H1 (cell line): Measurements from ENCODE around the gene DPEP2. TPM values are rescaled to one million over a fixed set of nuclear protein-coding genes. Genes with fewer than 3 reads are reported as not detected.

Experiments used
- CTCF ChIA-PET: fragments of 300-600 bp; sonication (Branson Sonifier 250); formaldehyde crosslinking; loops from one replicate; lab custom pipeline; 2021; ENCODE audit not compliant: partially characterized antibody; lab: Charles Lee
- POLR2A ChIA-PET: fragments of 300-600 bp; sonication (Branson Sonifier 250); formaldehyde crosslinking; loops from one replicate; lab custom pipeline; 2021; ENCODE audit warnings: inconsistent platforms; ENCODE audit not compliant: partially characterized antibody; lab: Charles Lee
- DNase-seq, 2 experiments: peaks; one replicate each; pipeline versions ENCODE4 v3.0.0 to v3.0.0-alpha.2; 2010 to 2022; ENCODE audit warnings: low spot score in 2 of 2, low read depth in 1 of 2, mixed read lengths in 1 of 2
- FAIRE-seq: peaks from 2 replicates; lab custom pipeline; 2011; peaks lifted over from hg19 to GRCh38; lab: Jason Lieb, UNC
- H2AFZ ChIP-seq: 2 replicates; pipeline ENCODE4 v1.8.1; 2012; ENCODE audit warnings: low read length, inconsistent platforms
- H2AK5ac ChIP-seq: 2 replicates; pipeline ENCODE4 v1.6.1; 2013; ENCODE audit warnings: low read depth, low read length
- H2BK120ac ChIP-seq: replicated peaks from 2 replicates; pipeline ENCODE3; 2013; ENCODE audit warnings: low read depth, low read length, inconsistent platforms
- H2BK12ac ChIP-seq: 2 replicates; pipeline ENCODE4 v1.6.1; 2013; ENCODE audit warnings: low read depth, low read length
- H2BK15ac ChIP-seq: 2 replicates; pipeline ENCODE4 v1.6.1; 2013; ENCODE audit warnings: low read length
- H2BK20ac ChIP-seq: 2 replicates; pipeline ENCODE4 v1.6.1; 2013; ENCODE audit warnings: low read length
- H2BK5ac ChIP-seq: 2 replicates; pipeline ENCODE4 v1.6.1; 2013; ENCODE audit warnings: low read depth, low read length
- H3K14ac ChIP-seq: 2 replicates; pipeline ENCODE4 v1.6.1; 2013; ENCODE audit warnings: inconsistent platforms; ENCODE audit not compliant: insufficient read length
- H3K18ac ChIP-seq: 2 replicates; pipeline ENCODE4 v1.6.1; 2013; ENCODE audit warnings: low read length; ENCODE audit errors: extremely low read depth
- H3K23ac ChIP-seq: 2 replicates; pipeline ENCODE4 v1.6.1; 2013; ENCODE audit warnings: inconsistent platforms; ENCODE audit not compliant: insufficient read length
- H3K23me2 ChIP-seq: 2 replicates; pipeline ENCODE4 v1.6.1; 2013; ENCODE audit warnings: low read depth, low read length
- H3K27ac ChIP-seq: 2 replicates; pipeline ENCODE4 v1.6.1; 2011; ENCODE audit warnings: low read depth, low read length, inconsistent platforms
- H3K27me3 ChIP-seq, 4 experiments: replicated peaks in 1 of 4; 1 replicate in 1 of 4; 2 replicates in 3 of 4; pipeline versions ENCODE4 v1.6.1 to v1.8.1; 2011 to 2013; ENCODE audit warnings: low read length in 3 of 4, mild to moderate bottlenecking in 3 of 4, inconsistent platforms in 2 of 4, mixed read lengths in 2 of 4, moderate library complexity in 1 of 4; ENCODE audit not compliant: control insufficient read depth in 3 of 4, insufficient read depth in 3 of 4; ENCODE audit errors: extremely low read depth in 1 of 4
- H3K36me3 ChIP-seq, 4 experiments: 2 replicates each; pipeline versions ENCODE4 v1.6.1 to v1.8.1; 2011 to 2013; ENCODE audit warnings: mild to moderate bottlenecking in 4 of 4, low read length in 3 of 4, moderate library complexity in 2 of 4, control low read depth in 1 of 4, inconsistent platforms in 1 of 4; ENCODE audit not compliant: insufficient read depth in 4 of 4, control insufficient read depth in 2 of 4
- H3K4ac ChIP-seq: replicated peaks from 2 replicates; pipeline ENCODE3; 2013; ENCODE audit warnings: low read length, low read depth, mixed read lengths, inconsistent platforms; ENCODE audit not compliant: insufficient read length
- H3K4me1 ChIP-seq, 4 experiments: replicated peaks in 1 of 4; 1 replicate in 1 of 4; 2 replicates in 3 of 4; pipeline versions ENCODE4 v1.6.1 to v1.8.1; 2011 to 2013; ENCODE audit warnings: low read length in 3 of 4, inconsistent platforms in 2 of 4, mixed read lengths in 1 of 4; ENCODE audit not compliant: insufficient read depth in 4 of 4, control insufficient read depth in 3 of 4
- H3K4me2 ChIP-seq, 2 experiments: 2 replicates each; pipeline versions ENCODE4 v1.6.1 to v1.8.1; 2011 to 2013; ENCODE audit warnings: low read depth in 2 of 2, low read length in 2 of 2, control low read depth in 1 of 2, inconsistent platforms in 1 of 2, mild to moderate bottlenecking in 1 of 2; ENCODE audit not compliant: insufficient read depth in 1 of 2
- H3K4me3 ChIP-seq, 4 experiments: fragments of 200-600, 300-600 bp in 1 of 4; sonication (generic), shearing (Covaris generic), sonication (Bioruptor Twin) in 1 of 4; 2 replicates each; pipeline versions ENCODE4 v1.5.1 to v1.8.1; 2011 to 2016; ENCODE audit warnings: low read length in 4 of 4, low read depth in 3 of 4, control low read depth in 2 of 4, inconsistent platforms in 2 of 4, mild to moderate bottlenecking in 2 of 4, mixed read lengths in 1 of 4, moderate library complexity in 1 of 4; ENCODE audit not compliant: insufficient read depth in 2 of 4; ENCODE audit errors: extremely low read depth in 1 of 4
- H3K56ac ChIP-seq: replicated peaks from 2 replicates; pipeline ENCODE3; 2013; ENCODE audit warnings: low read depth, mild to moderate bottlenecking, mixed read lengths, low read length, inconsistent platforms; ENCODE audit not compliant: insufficient read length
- H3K79me1 ChIP-seq: 2 replicates; pipeline ENCODE4 v1.6.1; 2013; ENCODE audit warnings: low read depth, low read length, control low read depth
- H3K79me2 ChIP-seq, 2 experiments: 2 replicates each; pipeline versions ENCODE4 v1.6.1 to v1.8.1; 2012 to 2013; ENCODE audit warnings: low read length in 2 of 2, mild to moderate bottlenecking in 2 of 2, inconsistent platforms in 1 of 2; ENCODE audit not compliant: insufficient read depth in 2 of 2, control insufficient read depth in 1 of 2
- H3K9ac ChIP-seq, 4 experiments: replicated peaks in 1 of 4; 1 replicate in 1 of 4; 2 replicates in 3 of 4; pipeline versions ENCODE4 v1.6.1 to v1.8.1; 2011 to 2013; ENCODE audit warnings: low read depth in 3 of 4, low read length in 3 of 4, control low read depth in 2 of 4, mild to moderate bottlenecking in 2 of 4, moderate library complexity in 2 of 4, inconsistent platforms in 1 of 4; ENCODE audit errors: extremely low read depth in 1 of 4
- H3K9me3 ChIP-seq, 2 experiments: 2 replicates each; pipeline versions ENCODE4 v1.6.1 to v1.8.1; 2012 to 2013; ENCODE audit warnings: mild to moderate bottlenecking in 2 of 2, moderate library complexity in 2 of 2, control low read depth in 1 of 2, inconsistent platforms in 1 of 2, low read depth in 1 of 2, low read length in 1 of 2, mixed read lengths in 1 of 2; ENCODE audit not compliant: insufficient read depth in 2 of 2
- H4K20me1 ChIP-seq, 2 experiments: replicated peaks in 1 of 2; 2 replicates each; pipeline versions ENCODE3 to v1.8.1; 2011 to 2013; ENCODE audit warnings: inconsistent platforms in 2 of 2, low read length in 2 of 2, mild to moderate bottlenecking in 1 of 2; ENCODE audit not compliant: insufficient read depth in 2 of 2, control insufficient read depth in 1 of 2
- H4K5ac ChIP-seq: 2 replicates; pipeline ENCODE4 v1.6.1; 2013; ENCODE audit warnings: low read length, low read depth, mixed read lengths, inconsistent platforms; ENCODE audit not compliant: insufficient read length
- H4K8ac ChIP-seq: 2 replicates; pipeline ENCODE4 v1.8.0; 2013; ENCODE audit warnings: mild to moderate bottlenecking, moderate library complexity, low read length, inconsistent platforms; ENCODE audit not compliant: insufficient read depth; ENCODE audit errors: extremely low read depth
- H4K91ac ChIP-seq: replicated peaks from 2 replicates; pipeline ENCODE3; 2013; ENCODE audit warnings: low read length, mixed read lengths, inconsistent platforms; ENCODE audit not compliant: insufficient read length
- EP300 ChIP-seq, 2 experiments: IDR thresholded peaks; 1 replicate in 1 of 2; 2 replicates in 1 of 2; pipeline ENCODE4 v1.6.1; 2011 to 2012; ENCODE audit warnings: low read depth in 2 of 2, low read length in 2 of 2, mild to moderate bottlenecking in 2 of 2, borderline replicate concordance in 1 of 2, inconsistent platforms in 1 of 2, moderate library complexity in 1 of 2
- JUN ChIP-seq: IDR thresholded peaks from 2 replicates; pipeline ENCODE4 v1.6.1; 2011; ENCODE audit warnings: low read depth, mild to moderate bottlenecking, improper control_type of control experiment, low read length
- POLR2AphosphoS5 ChIP-seq: IDR thresholded peaks from 2 replicates; pipeline ENCODE4 v1.6.1; 2011; ENCODE audit warnings: low read depth, low read length
- SIN3A ChIP-seq, 2 experiments: IDR thresholded peaks in 1 of 2; conservative IDR thresholded peaks in 1 of 2; 2 replicates each; pipeline ENCODE4 v1.6.1; 2011 to 2012; ENCODE audit warnings: low read length in 2 of 2, improper control_type of control experiment in 1 of 2, low read depth in 1 of 2, mild to moderate bottlenecking in 1 of 2
- ZNF274 ChIP-seq: IDR thresholded peaks from 2 replicates; pipeline ENCODE4 v1.7.0; 2012; ENCODE audit warnings: low read length, borderline replicate concordance; ENCODE audit errors: extremely low read depth
- WGBS, 2 experiments: shearing (Covaris generic) in 1 of 2; methylation state at CpG; one replicate each; pipeline versions ENCODE4 v1.1.6 to v1.1.7; 2013 to 2015; ENCODE audit warnings: low lambda C conversion rate in 2 of 2, mixed read lengths in 2 of 2, inconsistent platforms in 1 of 2, low coverage in 1 of 2, missing lambda C conversion rate in 1 of 2; ENCODE audit not compliant: insufficient replicate concordance in 2 of 2, insufficient coverage in 1 of 2, insufficient read length in 1 of 2; ENCODE audit errors: extremely low coverage in 1 of 2, missing lambda C conversion rate in 1 of 2; 5-methylcytosine and 5-hydroxymethylcytosine counted together
- polyA plus RNA-seq, 7 experiments: library from polyadenylated mRNA; depleted of rRNA in 3 of 7; stranded (reverse) in 5 of 7; unstranded in 2 of 7; fragments of >200 nt in 5 of 7; fragments of 200-250 nt in 2 of 7; gene quantifications; 1 replicate in 5 of 7; 2 replicates in 1 of 7; 4 replicates in 1 of 7; pipeline versions ENCODE4 v1.2.1 to v1.2.3, GENCODE V29; 2011 to 2013; ENCODE audit warnings: missing spikeins in 2 of 7, mixed read lengths in 2 of 7
- total RNA-seq: library from RNA; stranded (reverse); fragmentation: NEBNext Ultra II Directional; extraction: Animal tissue kit (Norgen Biotek cat#: 25700); gene quantifications from 2 replicates; pipeline ENCODE4 v1.2.1, GENCODE V29; 2021

DPEP2 gene
- total and polyA plus RNA-seq, 2 of the 8 experiments (the other 6 are each of a cell fraction or from before 2014, with no cell fraction given) = not detected

DNA sequence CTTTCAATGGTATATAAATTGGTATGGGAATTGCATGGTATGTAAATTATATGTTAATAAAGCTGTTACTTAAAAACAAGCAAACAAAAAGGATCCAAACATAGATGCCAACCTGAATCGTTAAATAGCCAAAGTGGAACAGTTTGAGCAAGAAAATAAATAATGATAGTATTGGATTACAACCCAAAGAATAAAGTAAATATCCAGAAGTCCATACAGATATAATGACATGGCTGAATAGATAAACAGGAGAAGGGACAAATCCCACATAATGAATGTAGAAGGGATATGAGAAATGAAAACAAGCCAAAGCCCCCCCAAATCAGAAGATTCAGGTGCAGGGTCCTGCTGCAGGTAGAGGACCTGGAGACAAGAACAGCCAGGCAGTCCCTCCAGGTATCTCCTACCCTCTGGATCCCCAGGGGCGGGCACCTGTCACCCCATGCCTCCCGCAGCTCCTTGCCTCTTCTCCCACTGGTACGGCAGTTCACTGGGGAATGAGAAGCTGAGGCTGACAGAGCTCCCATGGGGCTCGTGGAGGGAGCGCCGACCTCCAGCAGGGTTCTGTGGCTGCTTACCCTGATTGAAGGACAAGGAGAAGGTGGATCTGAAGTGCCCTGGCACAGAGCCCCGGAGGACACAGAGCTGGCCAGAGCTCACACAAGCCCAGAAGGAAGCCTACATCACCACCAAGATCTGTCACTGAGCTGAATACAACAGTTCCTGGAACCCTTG lies 45.5 kb downstream of the DPEP2 start:
- TF ChIP-seq SIN3A (conservative IDR thresholded peaks at IDR 0.05 in 1 of 2, IDR thresholded peaks at IDR 0.05 in 1 of 2; ENCODE audit: low read depth in 1 of 2, low read length in 2 of 2) (no peak), EP300 (IDR thresholded peaks at IDR 0.05; ENCODE audit: borderline replicate concordance in 1 of 2, low read depth in 2 of 2, low read length in 2 of 2) (no peak), JUN (no peak), ZNF274 (no peak), POLR2AphosphoS5 (no peak)
- 97% methylated on average over 8 of the region's 8 CpGs; no CpG with 5 or more reads in 1 of the 2 experiments for WGBS, 2 experiments
- CTCF ChIA-PET = interaction anchor here (0.6 to 2.4 kb wide), 5 partner anchors 10 to 159 kb away, joined by 3 to 11 read pairs (median 4); partner anchors contain the start of gene LCAT

More for the DNA sequence above, 45.5 kb downstream of the DPEP2 start:
- Histone ChIP-seq H3K36me3 (peaks cover 7 to 39% (median 24%) of the 10 kb centered on the region in 4 experiments), H3K18ac (no peak overlapping the region), H3K4me2 (no peak overlapping the region), H3K4ac (no peak overlapping the region), H3K4me3 (no peak overlapping the region), H2BK5ac (no peak overlapping the region), H4K91ac (no peak overlapping the region), H2BK120ac (no peak overlapping the region), H3K4me1 (no peaks in the 10 kb centered on the region), H3K27me3 (no peaks in the 10 kb centered on the region), H2BK15ac (no peak overlapping the region), H3K56ac (no peak overlapping the region), H2AFZ (no peak overlapping the region), H3K79me1 (no peaks in the 10 kb centered on the region), H3K9ac (no peak overlapping the region), H4K5ac (no peak overlapping the region), H3K9me3 (no peaks in the 10 kb centered on the region), H3K23ac (no peak overlapping the region), H3K23me2 (peaks cover 3% of the 10 kb centered on the region; the same call in 1 of the 2 replicates), H2BK12ac (no peak overlapping the region), H2AK5ac (no peak overlapping the region), H3K27ac (no peak overlapping the region), H3K79me2 (no peaks in the 10 kb centered on the region), H4K20me1 (peaks cover 2 to 20% of the 10 kb centered on the region in 2 experiments), H2BK20ac (no peak overlapping the region), H3K14ac (no peak overlapping the region), H4K8ac (no peak overlapping the region)
- FAIRE-seq (no peak), DNase-seq (no peak)
- POLR2A ChIA-PET = interaction anchor here (1.6 to 8.5 kb wide), 4 partner anchors 9 to 19 kb away, joined by 3 to 47 read pairs (median 6); partner anchors contain the start of gene PSMB10
